ENCODE data around the gene BMI1. TPM values are rescaled to one million over a fixed set of nuclear protein-coding genes. Genes with fewer than 3 reads are reported as not detected.

BMI1 gene
- total RNA-seq = 37.6 and 48.3 TPM in 2 replicates

DNA sequence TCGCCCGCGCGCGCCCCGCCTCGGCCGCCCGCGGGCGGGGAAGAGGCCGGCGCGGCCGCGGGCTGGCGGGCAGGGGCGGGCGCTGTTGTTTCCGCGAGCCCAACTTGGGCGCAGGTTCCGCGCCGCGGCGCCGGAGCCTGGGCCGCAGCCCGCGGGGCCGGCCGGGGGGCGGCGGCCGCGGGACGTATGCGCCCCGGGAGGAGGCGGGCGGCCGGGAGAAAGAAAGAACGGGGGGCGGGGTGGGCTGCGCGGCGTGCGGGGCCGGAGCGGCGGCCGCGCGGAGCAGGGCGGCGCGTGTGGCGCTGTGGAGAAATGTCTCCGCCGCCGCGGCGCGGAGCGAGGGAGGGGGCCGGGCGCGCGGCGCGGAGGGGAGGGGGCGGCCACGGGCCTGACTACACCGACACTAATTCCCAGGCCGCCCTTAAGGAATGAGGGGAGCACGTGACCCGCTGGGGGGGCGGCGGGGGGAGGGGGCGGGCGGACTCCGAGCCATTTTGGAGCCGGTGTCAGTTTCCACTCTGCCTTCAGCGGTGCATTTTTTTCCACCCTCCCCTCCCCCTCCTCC is at the start of gene BMI1:
Gene BMI1 (plus strand): TSS at position 509 of the 565 bp plus-strand sequence. CDS start 5,351 bp downstream, outside the sequence.

DNA sequence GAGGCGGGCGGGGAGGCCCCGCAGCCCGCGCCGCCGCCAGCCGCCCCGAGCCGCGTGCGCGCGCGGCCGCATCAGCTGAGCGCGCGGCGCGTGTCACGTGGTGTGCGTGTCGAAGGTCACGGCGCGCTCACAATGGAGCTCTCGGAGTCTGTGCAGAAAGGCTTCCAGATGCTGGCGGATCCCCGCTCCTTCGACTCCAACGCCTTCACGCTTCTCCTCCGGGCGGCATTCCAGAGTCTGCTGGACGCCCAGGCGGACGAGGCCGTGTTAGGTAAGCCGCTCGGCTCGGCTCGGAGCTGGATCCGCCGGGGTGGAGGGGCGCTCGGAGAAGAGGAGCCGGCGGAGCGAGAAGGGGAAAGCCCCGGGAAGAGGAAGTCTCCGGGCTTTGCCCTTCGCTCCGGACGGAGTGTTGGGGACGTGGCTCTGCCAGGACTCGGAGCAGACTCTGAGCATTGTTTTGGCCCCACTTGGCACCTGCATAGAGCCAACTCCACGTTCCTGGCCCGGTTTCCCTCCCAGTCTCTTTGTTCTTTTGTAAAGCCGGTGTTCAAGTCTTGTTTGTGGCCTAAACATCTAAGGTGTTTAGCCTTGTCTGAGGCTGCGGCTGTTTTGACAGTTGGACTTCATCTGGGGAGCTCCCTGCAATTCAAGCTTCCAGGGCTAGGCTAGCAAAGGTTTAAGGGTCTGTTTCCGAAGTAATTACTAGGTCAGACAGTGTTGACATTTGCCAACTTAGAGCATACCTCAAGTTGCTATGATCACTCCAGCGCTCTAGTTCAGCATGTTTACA is 4.4 kb upstream of the BMI1 start, which contains the start of gene COMMD3:
Gene COMMD3 (plus strand): TSS at position 103 of the 790 bp plus-strand sequence. CDS start 30 bp downstream, at position 133.

DNA sequence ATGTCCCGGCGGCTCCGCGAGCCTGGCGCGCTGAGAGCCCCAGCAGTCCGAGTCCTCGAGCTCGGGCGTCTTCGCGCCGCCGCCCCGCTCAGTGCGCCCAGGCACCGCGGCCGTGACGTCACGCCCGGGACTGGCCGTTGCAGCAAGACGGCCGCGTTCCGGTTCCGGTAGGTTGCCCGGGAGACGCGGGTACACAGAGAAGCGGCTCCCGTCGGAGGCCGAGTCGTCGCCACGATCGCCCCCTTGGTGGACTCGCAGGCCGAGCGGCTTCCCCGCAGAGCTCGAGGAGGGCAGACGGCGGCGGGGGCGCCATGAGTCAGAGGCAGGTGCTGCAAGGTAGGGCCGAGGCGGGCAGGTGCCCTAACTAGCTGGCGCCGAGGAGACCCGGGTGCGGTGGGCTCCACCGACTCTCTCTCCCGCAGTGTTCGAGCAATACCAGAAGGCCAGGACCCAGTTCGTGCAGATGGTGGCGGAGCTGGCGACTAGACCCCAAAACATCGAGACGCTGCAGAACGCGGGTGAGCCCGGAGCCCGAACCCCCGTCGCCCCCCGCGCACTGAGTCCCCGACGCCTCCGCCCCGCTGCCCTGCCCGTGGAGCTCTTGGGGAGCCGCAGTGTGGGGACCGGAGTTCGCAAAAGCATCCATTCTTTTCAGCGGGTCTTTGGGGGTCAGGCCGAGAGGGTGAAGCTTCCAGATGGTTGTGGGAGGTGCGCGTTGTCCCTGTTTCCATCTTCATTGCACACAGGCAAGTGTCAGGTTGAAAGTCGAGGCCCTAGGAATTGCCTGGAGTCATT is 24.6 kb downstream of the BMI1 start, which contains the start of gene SPAG6:
Gene SPAG6 (plus strand): TSS at position 196 of the 795 bp plus-strand sequence. CDS start 116 bp downstream, at position 312.

Other genes starting within 250 kb of the BMI1 start
- gene EBLN1, start 103.1 kb upstream of the BMI1 start, total RNA-seq = not detected in 2 replicates
- 30.6 and 42.0 TPM in 2 replicates for gene COMMD3, start 4.7 kb upstream of the BMI1 start, total RNA-seq
- gene SPAG6, start 24.4 kb downstream of the BMI1 start, total RNA-seq = not detected in 2 replicates